MCF 10A (cell line): ENCODE measurements around the gene ATP8B4. TPM values are rescaled to one million over a fixed set of nuclear protein-coding genes. Genes with fewer than 3 reads are reported as not detected.
A peak's percentile ranks its signal among the peaks of the same experiment; 100 is the strongest.

Source experiments
- BruUV-seq: library from RNA; stranded (reverse); fragments of 400-500 nt; replicated peaks from 2 replicates; lab custom pipeline; 2021; lab: Mats Ljungman, UMichigan
- CTCF ChIA-PET: fragments of 300-600 bp; sonication (Branson Sonifier 250); formaldehyde crosslinking; extraction: SDS; loops from one replicate; lab custom pipeline; 2021; ENCODE audit warnings: antibody characterized with exemption, inconsistent platforms; lab: Yijun Ruan, JAX
- POLR2A ChIA-PET: fragments of 300-600, 350-650 bp; sonication (Branson Sonifier 250); formaldehyde crosslinking; extraction: SDS; loops from one replicate; lab custom pipeline; 2020; ENCODE audit warnings: antibody characterized with exemption, inconsistent platforms; lab: Yijun Ruan, JAX
- DNase-seq: peaks from one replicate; pipeline ENCODE4 v3.0.0-alpha.2; 2018; ENCODE audit not compliant: unreplicated experiment
- H3K27ac Mint-ChIP-seq: one replicate; pipeline ENCODE4 v1.8.0; 2022; ENCODE audit warnings: mild to moderate bottlenecking, low read depth, mixed read lengths; ENCODE audit not compliant: unreplicated experiment
- H3K27me3 Mint-ChIP-seq: one replicate; pipeline ENCODE4 v1.8.0; 2022; ENCODE audit warnings: mixed read lengths; ENCODE audit not compliant: insufficient read depth, unreplicated experiment
- H3K36me3 Mint-ChIP-seq: one replicate; pipeline ENCODE4 v1.8.0; 2022; ENCODE audit warnings: mild to moderate bottlenecking, moderate library complexity, mixed read lengths; ENCODE audit not compliant: insufficient read depth, unreplicated experiment
- H3K4me1 Mint-ChIP-seq: one replicate; pipeline ENCODE4 v1.8.0; 2022; ENCODE audit warnings: mixed read lengths; ENCODE audit not compliant: insufficient read depth, unreplicated experiment
- H3K4me3 Mint-ChIP-seq: one replicate; pipeline ENCODE4 v1.8.0; 2022; ENCODE audit warnings: mild to moderate bottlenecking, moderate library complexity, mixed read lengths; ENCODE audit not compliant: unreplicated experiment
- H3K9me3 Mint-ChIP-seq: one replicate; pipeline ENCODE4 v1.8.0; 2022; ENCODE audit warnings: mixed read lengths; ENCODE audit not compliant: unreplicated experiment
- intact Hi-C: fragments of 100-400 bp; cut with micrococcal nuclease; formaldehyde crosslinking; loops from 2 replicates; pipeline ENCODE4 v1.14.1; 2022
- total RNA-seq: library from RNA; stranded (reverse); gene quantifications from 2 replicates; pipeline ENCODE4 v1.2.3, GENCODE V29; 2022
- TF ChIP-seq, protein P1 (sequence below): fragments of 200-600 bp; IDR thresholded peaks from one replicate; pipeline ENCODE4 v1.8.0; 2022; ENCODE audit warnings: antibody characterized with exemption, mild to moderate bottlenecking; ENCODE audit not compliant: unreplicated experiment

Gene ATP8B4
- total RNA-seq, 1 experiment from 2014 or later: not detected

DNA sequence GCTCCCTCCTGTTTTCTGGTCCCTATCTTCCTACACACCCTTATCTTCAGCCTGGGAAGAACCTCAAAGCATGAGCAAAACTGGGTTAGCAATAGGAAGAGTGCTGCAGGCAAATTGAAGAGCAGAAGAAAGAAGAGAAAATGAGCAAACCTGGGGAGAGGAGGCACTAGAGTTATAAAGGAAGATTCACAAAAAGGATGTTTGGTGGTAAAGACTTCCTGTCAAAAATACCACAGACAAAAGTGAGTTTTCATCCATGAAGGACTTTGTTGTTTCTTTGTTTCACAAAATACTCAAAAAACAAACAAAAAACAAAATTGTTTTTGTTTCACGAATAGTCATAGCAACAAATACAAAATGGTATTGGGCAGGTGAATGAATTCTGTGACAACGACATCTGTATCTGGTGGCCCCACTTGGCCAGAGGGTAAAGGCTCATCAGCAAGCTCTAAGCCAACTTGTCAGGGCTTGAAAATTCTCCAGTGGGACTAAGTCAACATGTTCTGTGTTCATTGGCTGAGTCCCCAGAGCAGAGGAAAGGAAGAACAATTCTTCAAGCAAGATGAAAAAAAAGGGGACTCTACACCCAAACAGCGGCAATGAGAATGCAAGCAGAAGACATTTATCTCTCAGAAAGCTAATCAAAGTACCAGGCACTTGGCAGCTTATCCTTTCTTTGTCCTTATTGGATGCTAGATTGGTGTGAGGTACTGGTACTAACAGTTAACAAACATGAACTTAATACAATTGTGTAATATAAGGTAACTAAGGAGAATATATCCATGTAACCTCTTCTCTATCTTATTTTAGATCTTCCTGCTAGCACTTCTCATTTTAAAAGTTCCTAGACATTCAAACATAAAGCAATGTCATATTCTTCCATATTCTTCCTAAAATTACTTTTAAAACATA lies 9.7 kb downstream of the ATP8B4 start:
- TF ChIP-seq, protein P1, sequence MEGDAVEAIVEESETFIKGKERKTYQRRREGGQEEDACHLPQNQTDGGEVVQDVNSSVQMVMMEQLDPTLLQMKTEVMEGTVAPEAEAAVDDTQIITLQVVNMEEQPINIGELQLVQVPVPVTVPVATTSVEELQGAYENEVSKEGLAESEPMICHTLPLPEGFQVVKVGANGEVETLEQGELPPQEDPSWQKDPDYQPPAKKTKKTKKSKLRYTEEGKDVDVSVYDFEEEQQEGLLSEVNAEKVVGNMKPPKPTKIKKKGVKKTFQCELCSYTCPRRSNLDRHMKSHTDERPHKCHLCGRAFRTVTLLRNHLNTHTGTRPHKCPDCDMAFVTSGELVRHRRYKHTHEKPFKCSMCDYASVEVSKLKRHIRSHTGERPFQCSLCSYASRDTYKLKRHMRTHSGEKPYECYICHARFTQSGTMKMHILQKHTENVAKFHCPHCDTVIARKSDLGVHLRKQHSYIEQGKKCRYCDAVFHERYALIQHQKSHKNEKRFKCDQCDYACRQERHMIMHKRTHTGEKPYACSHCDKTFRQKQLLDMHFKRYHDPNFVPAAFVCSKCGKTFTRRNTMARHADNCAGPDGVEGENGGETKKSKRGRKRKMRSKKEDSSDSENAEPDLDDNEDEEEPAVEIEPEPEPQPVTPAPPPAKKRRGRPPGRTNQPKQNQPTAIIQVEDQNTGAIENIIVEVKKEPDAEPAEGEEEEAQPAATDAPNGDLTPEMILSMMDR: no peak
- peaks cover 18% of the 10 kb centered on the region for H3K4me1 Mint-ChIP-seq
- CTCF ChIA-PET: interaction anchor here (0.6 to 0.9 kb wide), 2 partner anchors 195 to 1784 kb away, joined by 3 read pairs; no protein-coding TSS in a partner anchor
- POLR2A ChIA-PET: interaction anchor here (0.7 kb wide), 1 partner anchor 1607 kb away, joined by 3 read pairs; no protein-coding TSS in a partner anchor
- H3K27me3 Mint-ChIP-seq: no peaks in the 10 kb centered on the region
- no peak overlapping the region for H3K4me3 Mint-ChIP-seq
- no TSS peak for BruUV-seq
- H3K36me3 Mint-ChIP-seq: no peaks in the 10 kb centered on the region
- H3K9me3 Mint-ChIP-seq: no peaks in the 10 kb centered on the region
- DNase-seq: peak; percentile 21
- intact Hi-C loops: no loop called here
- H3K27ac Mint-ChIP-seq: no peak overlapping the region

DNA sequence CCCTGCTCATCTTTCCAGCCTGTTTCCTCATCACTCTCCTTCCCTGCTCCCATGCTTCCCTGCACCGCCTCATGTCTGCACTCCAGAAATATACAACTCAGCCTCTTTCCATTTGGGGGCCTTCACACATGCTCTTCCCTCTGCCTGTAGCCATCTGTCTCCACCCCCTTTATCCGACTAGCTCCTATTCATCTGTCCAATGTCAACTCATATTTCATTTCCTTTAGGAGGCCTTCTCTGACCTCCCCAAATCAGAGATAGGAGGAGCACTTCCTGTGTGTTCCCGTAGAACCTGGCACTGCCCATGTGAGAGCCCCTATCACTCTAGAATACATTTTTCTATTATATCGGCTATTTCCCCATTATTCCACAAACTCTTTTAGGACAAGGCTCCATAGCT lies 10.6 kb downstream of the ATP8B4 start:
- no TSS peak for BruUV-seq
- ChIA-PET POLR2A (no interaction called here), CTCF (interaction anchor here (0.9 kb wide), 1 partner anchor 1783 kb away, joined by 3 read pairs; no protein-coding TSS in a partner anchor)
- Mint-ChIP-seq H3K4me3 (no peak overlapping the region), H3K27me3 (no peaks in the 10 kb centered on the region), H3K36me3 (no peaks in the 10 kb centered on the region), H3K9me3 (no peaks in the 10 kb centered on the region), H3K4me1 (peaks cover 18% of the 10 kb centered on the region), H3K27ac (no peak overlapping the region)
- TF ChIP-seq, protein P1: no peak
- intact Hi-C loops: no loop called here
- no peak for DNase-seq

DNA sequence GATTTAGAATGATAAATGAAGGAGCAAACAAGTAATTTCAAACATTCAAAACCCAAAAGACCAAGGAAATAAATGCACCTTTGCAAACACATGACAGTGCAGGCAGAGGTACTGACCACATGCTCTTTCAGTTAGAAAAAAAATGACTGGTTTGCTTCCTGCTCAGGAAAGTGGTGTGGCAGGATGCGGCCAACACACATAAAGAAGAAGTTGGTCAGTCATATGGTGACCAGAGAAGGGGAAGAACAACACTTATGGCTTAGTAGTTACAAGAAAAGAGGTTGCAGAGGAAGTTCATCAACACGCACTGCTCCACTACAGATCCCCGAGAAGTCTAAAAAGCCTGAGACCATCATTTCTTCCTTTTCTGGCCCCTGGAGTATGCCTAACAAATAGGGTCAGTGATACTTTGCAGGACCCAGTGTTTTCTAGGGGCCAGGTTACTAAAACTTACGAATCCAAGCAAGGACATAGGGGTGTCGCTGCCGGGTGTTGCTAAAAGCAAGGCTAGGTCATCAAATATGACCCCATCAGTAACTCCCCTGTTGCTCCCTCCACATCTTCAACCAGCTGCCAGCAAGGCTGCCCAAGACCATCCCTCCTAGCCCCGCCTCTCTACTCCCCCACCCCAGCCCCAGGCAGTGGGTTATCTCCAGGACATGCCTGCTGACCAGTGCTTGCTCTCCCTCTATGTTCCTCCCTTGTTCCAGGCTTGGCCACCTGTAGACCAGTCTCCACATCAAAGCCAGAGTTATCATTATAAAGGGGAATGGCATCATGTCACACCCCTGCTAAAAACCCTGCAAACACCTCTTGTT lies 11.2 kb downstream of the ATP8B4 start:
- H3K36me3 Mint-ChIP-seq: no peaks in the 10 kb centered on the region
- ChIA-PET CTCF (interaction anchor here (0.9 kb wide), 1 partner anchor 1783 kb away, joined by 3 read pairs; no protein-coding TSS in a partner anchor), POLR2A (no interaction called here)
- TF ChIP-seq, protein P1: no peak
- H3K27me3 Mint-ChIP-seq: no peaks in the 10 kb centered on the region
- peaks cover 18% of the 10 kb centered on the region for H3K4me1 Mint-ChIP-seq
- H3K27ac Mint-ChIP-seq: no peak overlapping the region
- H3K4me3 Mint-ChIP-seq: no peak overlapping the region
- intact Hi-C loops: no loop called here
- no TSS peak for BruUV-seq
- no peaks in the 10 kb centered on the region for H3K9me3 Mint-ChIP-seq
- no peak for DNase-seq

DNA sequence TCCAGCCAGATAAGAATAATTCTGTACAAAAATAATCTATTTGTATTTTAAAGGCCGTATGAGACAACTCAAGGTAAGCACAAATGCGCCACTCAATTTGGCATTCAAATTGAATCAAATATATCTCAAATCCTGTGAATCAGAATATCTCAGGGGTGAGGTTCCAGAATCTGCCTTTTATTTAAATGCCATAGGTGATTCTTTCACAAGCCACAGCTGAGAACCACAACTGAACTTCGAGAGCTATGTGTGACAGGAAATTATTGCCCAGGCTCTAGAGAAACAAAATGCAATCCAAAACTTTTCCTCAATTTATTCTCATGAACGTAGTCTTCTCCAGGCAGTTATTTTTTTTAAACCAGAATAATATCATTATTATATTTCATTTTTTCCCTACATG lies 11.9 kb downstream of the ATP8B4 start:
- BruUV-seq: no TSS peak

More for the DNA sequence above, 11.9 kb downstream of the ATP8B4 start:
- Mint-ChIP-seq H3K27ac (no peak overlapping the region), H3K4me3 (no peak overlapping the region), H3K36me3 (no peaks in the 10 kb centered on the region), H3K27me3 (no peaks in the 10 kb centered on the region), H3K4me1 (peaks cover 18% of the 10 kb centered on the region), H3K9me3 (no peaks in the 10 kb centered on the region)
- CTCF ChIA-PET: no interaction called here
- DNase-seq: no peak
- TF ChIP-seq, protein P1: no peak
- intact Hi-C loops: no loop called here
- POLR2A ChIA-PET: no interaction called here
